Mucosa of rectum (tissue), 2 donors: ENCODE results near the gene PLA2G12A.
"Not testable (repeated sequence)": the region's sequence is repeated elsewhere in the genome, so short reads cannot be mapped to it uniquely, and the experiment has no call there.

ENCODE experiments used
- H3K27ac ChIP-seq, 2 donors: one replicate each; pipeline ENCODE4 v1.7.0; 2013; ENCODE audit warnings: inconsistent platforms in 2 of 2, low read depth in 2 of 2, low read length in 2 of 2
- H3K27me3 ChIP-seq, 2 donors: one replicate each; pipeline ENCODE4 v1.7.0; 2013; ENCODE audit warnings: low read length in 2 of 2; ENCODE audit not compliant: control insufficient read depth in 2 of 2, insufficient read depth in 2 of 2
- H3K36me3 ChIP-seq, 2 donors: one replicate each; pipeline ENCODE4 v1.7.0; 2013; ENCODE audit warnings: low read length in 2 of 2; ENCODE audit not compliant: control insufficient read depth in 2 of 2, insufficient read depth in 2 of 2
- H3K4me1 ChIP-seq, 2 donors: one replicate each; pipeline ENCODE4 v1.7.0; 2013; ENCODE audit warnings: low read length in 2 of 2, mild to moderate bottlenecking in 1 of 2; ENCODE audit not compliant: control insufficient read depth in 2 of 2, insufficient read depth in 2 of 2
- H3K4me3 ChIP-seq, 2 donors: one replicate each; pipeline ENCODE4 v1.7.0; 2013; ENCODE audit warnings: low read length in 2 of 2
- H3K9ac ChIP-seq, 2 donors: one replicate each; pipeline ENCODE4 v1.7.0; 2013; ENCODE audit warnings: low read length in 2 of 2, low read depth in 1 of 2, mild to moderate bottlenecking in 1 of 2
- H3K9me3 ChIP-seq, 2 donors: one replicate each; pipeline ENCODE4 v1.7.0; 2013; ENCODE audit warnings: low read length in 2 of 2; ENCODE audit not compliant: control insufficient read depth in 2 of 2
- donor health status: healthy.
- donor health status: Normal muscosa, but diverticular disease.

PLA2G12A gene

GRCh38 chr4:109683621-109684253, 46.1 kb downstream of the PLA2G12A start:
- no peaks in the 10 kb centered on the region for H3K9me3 ChIP-seq
- H3K9ac ChIP-seq: no peak overlapping the region
- H3K27ac ChIP-seq: no peak overlapping the region
- H3K4me3 ChIP-seq: no peak overlapping the region
- H3K36me3 ChIP-seq: peaks cover 5 to 12% of the 10 kb centered on the region in 2 donors
- H3K4me1 ChIP-seq: no peaks in the 10 kb centered on the region
- no peaks in the 10 kb centered on the region for H3K27me3 ChIP-seq

DNA sequence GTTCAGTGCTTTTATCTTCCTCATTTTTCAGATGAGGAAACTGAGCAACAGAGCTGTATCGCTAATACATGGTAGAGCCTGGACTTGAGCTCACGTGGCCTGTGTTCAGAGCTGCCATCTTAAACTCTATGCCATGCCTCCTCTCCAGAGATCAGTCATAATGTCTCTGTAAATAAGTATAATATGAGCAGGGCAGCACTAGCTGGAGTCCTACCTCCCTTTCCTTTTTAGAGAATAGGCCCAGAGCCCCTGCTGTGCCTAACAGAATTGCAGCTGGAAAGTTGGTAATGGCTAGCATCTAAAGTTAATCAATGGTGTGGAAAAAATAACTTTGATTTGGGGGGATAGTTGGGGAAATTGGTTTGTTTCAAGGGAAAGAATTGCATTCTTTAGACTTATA, 47.0 kb downstream of the PLA2G12A start:
- Histone ChIP-seq H3K36me3 (peaks cover 5 to 7% of the 10 kb centered on the region in 2 donors), H3K9me3 (no peaks in the 10 kb centered on the region), H3K27me3 (no peaks in the 10 kb centered on the region), H3K4me1 (no peaks in the 10 kb centered on the region), H3K9ac (no peak overlapping the region), H3K4me3 (no peak overlapping the region), H3K27ac (no peak overlapping the region)

- not testable (repeated sequence) for H3K9me3 ChIP-seq, H3K4me1 ChIP-seq, H3K9ac ChIP-seq, H3K27ac ChIP-seq, H3K27me3 ChIP-seq, H3K36me3 ChIP-seq, H3K4me3 ChIP-seq
Observed at GRCh38 chr4:109678925-109679324, 50.9 kb downstream of the PLA2G12A start.

GRCh38 chr4:109678472-109678871, 51.4 kb downstream of the PLA2G12A start:
- H3K27ac ChIP-seq, H3K27me3 ChIP-seq, H3K9me3 ChIP-seq, H3K4me1 ChIP-seq, H3K36me3 ChIP-seq, H3K9ac ChIP-seq, H3K4me3 ChIP-seq: not testable (repeated sequence)

DNA sequence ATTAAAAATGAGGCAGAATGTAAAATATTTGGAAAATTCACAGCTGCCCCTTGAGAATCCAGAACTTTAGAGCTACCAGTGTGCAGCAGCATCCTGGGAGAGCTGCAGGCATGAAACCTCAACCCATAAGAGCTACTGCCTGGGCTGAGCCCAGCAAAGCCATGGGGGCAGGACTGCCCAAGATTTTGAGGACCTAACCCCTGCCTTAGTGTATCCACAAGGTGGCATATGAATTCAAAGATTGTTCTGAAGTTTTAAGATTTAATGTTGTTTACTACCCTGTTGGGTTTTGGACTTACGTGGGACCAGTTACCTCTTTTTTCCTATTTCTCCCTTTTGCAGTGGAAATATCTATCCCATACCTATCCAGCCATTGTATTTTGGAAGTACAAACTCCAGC, 53.0 kb downstream of the PLA2G12A start:
- Histone ChIP-seq H3K36me3 (no peaks in the 10 kb centered on the region), H3K27me3 (no peaks in the 10 kb centered on the region), H3K27ac (no peak overlapping the region), H3K9me3 (no peaks in the 10 kb centered on the region), H3K9ac (no peak overlapping the region), H3K4me3 (no peak overlapping the region), H3K4me1 (no peaks in the 10 kb centered on the region)

DNA sequence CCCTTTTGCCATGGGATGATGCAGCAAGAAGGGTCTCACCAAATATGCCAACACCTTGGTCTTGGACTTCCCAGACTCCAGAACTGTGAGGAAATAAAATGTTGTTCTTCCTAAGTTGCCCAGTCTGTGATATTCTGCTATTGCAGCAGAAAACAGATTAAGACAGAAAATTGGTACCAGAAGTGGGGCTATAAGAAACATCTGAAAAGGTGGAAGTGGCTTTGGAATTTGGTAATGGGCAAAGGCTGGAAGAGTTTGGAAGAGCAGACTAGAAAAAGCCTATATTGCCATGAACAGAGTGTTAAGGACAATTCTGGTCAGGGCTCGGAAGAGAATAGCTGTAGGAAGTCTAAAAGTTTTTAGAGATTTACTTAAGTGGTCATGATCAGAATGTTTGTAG, 54.0 kb downstream of the PLA2G12A start:
- Histone ChIP-seq H3K4me3 (no peak overlapping the region), H3K9me3 (no peaks in the 10 kb centered on the region), H3K36me3 (no peaks in the 10 kb centered on the region), H3K9ac (no peak overlapping the region), H3K4me1 (no peaks in the 10 kb centered on the region), H3K27me3 (no peaks in the 10 kb centered on the region), H3K27ac (no peak overlapping the region)

GRCh38 chr4:109675181-109675580, 54.7 kb downstream of the PLA2G12A start:
- Histone ChIP-seq H3K27ac (no peak overlapping the region), H3K9me3 (no peaks in the 10 kb centered on the region), H3K4me1 (no peaks in the 10 kb centered on the region), H3K36me3 (no peaks in the 10 kb centered on the region), H3K4me3 (no peak overlapping the region), H3K27me3 (no peaks in the 10 kb centered on the region), H3K9ac (no peak overlapping the region)

- Histone ChIP-seq H3K36me3 (no peaks in the 10 kb centered on the region), H3K27me3 (no peaks in the 10 kb centered on the region), H3K27ac (no peak overlapping the region), H3K4me1 (no peaks in the 10 kb centered on the region), H3K9me3 (no peaks in the 10 kb centered on the region), H3K9ac (no peak overlapping the region), H3K4me3 (no peak overlapping the region)
Observed at GRCh38 chr4:109673303-109673702, 56.6 kb downstream of the PLA2G12A start.

DNA sequence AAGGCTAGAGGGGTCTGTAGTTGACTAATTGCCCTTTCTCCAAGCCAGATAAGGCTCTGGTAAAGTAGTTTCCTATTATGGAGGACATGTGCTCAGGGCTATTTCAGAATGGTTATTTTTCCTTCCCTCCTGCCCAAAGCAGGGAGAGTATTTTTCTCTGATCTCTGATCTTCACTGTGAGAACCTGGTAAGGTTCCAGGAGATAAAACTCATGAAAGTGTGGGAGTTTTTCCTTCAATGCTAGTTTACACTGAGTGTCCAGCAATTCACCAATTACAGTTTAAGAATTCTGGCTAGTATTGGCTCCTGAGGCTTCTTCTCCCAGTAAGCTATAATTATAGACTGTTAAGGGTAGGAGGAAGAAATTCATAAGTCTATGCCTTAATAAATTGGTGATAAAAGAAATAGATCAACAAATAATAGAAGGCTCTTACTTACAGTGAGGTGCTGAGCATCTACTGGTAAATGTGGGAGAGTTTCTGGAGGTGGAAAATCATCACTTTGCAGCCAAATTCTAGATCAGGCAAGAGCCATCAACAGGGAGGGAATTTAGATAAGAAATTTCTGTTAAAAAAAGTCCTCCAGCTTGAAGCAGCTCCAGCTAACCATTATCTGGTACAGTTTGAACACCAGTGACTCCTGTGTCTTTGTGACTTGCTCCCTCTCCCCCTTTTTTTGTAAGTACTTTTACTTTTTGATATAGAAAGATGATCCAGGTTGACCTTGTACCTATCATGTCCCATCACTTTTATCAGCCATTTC, 57.5 kb downstream of the PLA2G12A start:
- H3K27me3 ChIP-seq: no peaks in the 10 kb centered on the region
- H3K36me3 ChIP-seq: no peaks in the 10 kb centered on the region
- no peaks in the 10 kb centered on the region for H3K9me3 ChIP-seq
- no peak overlapping the region for H3K4me3 ChIP-seq
- no peak overlapping the region for H3K9ac ChIP-seq
- no peak overlapping the region for H3K27ac ChIP-seq
- H3K4me1 ChIP-seq: no peaks in the 10 kb centered on the region

GRCh38 chr4:109671350-109671749, 58.5 kb downstream of the PLA2G12A start:
- no peak overlapping the region for H3K9ac ChIP-seq
- no peaks in the 10 kb centered on the region for H3K4me1 ChIP-seq
- no peak overlapping the region for H3K4me3 ChIP-seq
- no peaks in the 10 kb centered on the region for H3K9me3 ChIP-seq
- no peak overlapping the region for H3K27ac ChIP-seq
- no peaks in the 10 kb centered on the region for H3K27me3 ChIP-seq
- no peaks in the 10 kb centered on the region for H3K36me3 ChIP-seq
